ENCODE measurements around the gene RBBP8NL. TPM values are rescaled to one million over a fixed set of nuclear protein-coding genes. Genes with fewer than 3 reads are reported as not detected.
A peak's percentile ranks its signal among the peaks of the same experiment; 100 is the strongest.

Gene RBBP8NL
- total RNA-seq, 1 experiment from 2014 or later: 0.28 TPM

DNA sequence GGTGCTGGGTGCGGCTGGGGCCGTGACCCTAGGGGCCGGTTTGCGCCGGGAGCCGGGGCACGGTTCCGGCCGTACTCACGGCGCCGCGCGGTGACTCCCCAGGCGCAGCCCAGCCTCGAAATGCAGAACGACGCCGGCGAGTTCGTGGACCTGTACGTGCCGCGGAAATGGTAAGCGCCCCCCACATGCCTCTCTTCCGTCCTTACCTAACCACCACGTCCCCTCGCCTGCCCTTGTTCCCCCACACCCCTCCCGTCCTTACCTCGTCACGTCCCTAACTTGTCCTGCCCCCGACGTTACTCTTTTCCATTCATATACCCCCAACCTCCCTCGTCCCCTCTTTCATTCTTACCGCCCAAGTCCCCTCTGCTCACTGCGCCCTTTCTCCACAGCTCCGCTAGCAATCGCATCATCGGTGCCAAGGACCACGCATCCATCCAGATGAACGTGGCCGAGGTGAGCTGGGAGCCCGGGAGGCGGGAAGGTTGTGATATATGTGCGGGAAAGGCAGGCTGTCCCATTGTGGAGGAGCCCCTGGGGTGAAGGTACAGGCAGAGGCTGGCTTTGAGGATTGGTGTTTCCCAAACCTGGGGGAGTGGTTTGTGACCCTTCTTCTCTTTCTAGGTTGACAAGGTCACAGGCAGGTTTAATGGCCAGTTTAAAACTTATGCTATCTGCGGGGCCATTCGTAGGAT lies 40.0 kb downstream of the RBBP8NL start:
- Mint-ChIP-seq H3K27ac (peak overlapping the region; percentile 91 to 96 (median 92); a peak in 6 of 7 replicates), H3K4me1 (peaks cover 25 to 36% of the 10 kb centered on the region in 2 experiments), H3K9me3 (no peaks in the 10 kb centered on the region; a peak in 2 of 5 replicates), H3K4me3 (peak overlapping the region; percentile 89 to 97), H3K36me3 (ENCODE audit: insufficient read depth in 1 of 3, low read depth in 3 of 3) (peaks cover 27 to 43% (median 37%) of the 10 kb centered on the region in 3 experiments), H3K27me3 (ENCODE audit: low read depth) (peaks cover 2% of the 10 kb centered on the region; the same call in 1 of the 2 replicates)
- no peak overlapping the region for H3K4ac ChIP-seq (ENCODE audit: low read depth, low read length)
- no peaks in the 10 kb centered on the region for H3K9me3 ChIP-seq (ENCODE audit: control insufficient read depth, low read depth, low read length)
- H4K5ac ChIP-seq (ENCODE audit: insufficient read length, low read depth, low read length): no peak overlapping the region
- peak overlapping the region; percentile 52 for H3K18ac ChIP-seq (ENCODE audit: insufficient read length, low read depth, low read length)
- no peaks in the 10 kb centered on the region for H3K27me3 ChIP-seq (ENCODE audit: insufficient read depth, low read length)
- no peak overlapping the region for H2BK20ac ChIP-seq (ENCODE audit: low read depth, low read length, poor library complexity, severe bottlenecking)
- no peaks in the 10 kb centered on the region for H3K4me1 ChIP-seq (ENCODE audit: insufficient read depth, low read length)
- no peak for DNase-seq
- H3K79me2 ChIP-seq (ENCODE audit: insufficient read depth, low read length): peaks cover 10% of the 10 kb centered on the region; the same call in 1 of the 2 replicates
- H3K23ac ChIP-seq (ENCODE audit: insufficient read length, low read depth, low read length): no peak overlapping the region
- H2BK12ac ChIP-seq (ENCODE audit: insufficient read length, low read depth, low read length): no peak overlapping the region
- H4K20me1 ChIP-seq (ENCODE audit: control insufficient read depth, insufficient read depth, insufficient read length): no peaks in the 10 kb centered on the region
- WGBS (ENCODE audit: extremely low coverage, insufficient read length, low lambda C conversion rate): no CpG with 5 or more reads among the region's 47 CpGs
- H3K9ac ChIP-seq (ENCODE audit: extremely low read depth, insufficient read length, low read length): peak overlapping the region; percentile 94
- H3K4me2 ChIP-seq (ENCODE audit: insufficient read depth, insufficient read length, low read length): peak overlapping the region; percentile 89
- TF ChIP-seq, protein P1, sequence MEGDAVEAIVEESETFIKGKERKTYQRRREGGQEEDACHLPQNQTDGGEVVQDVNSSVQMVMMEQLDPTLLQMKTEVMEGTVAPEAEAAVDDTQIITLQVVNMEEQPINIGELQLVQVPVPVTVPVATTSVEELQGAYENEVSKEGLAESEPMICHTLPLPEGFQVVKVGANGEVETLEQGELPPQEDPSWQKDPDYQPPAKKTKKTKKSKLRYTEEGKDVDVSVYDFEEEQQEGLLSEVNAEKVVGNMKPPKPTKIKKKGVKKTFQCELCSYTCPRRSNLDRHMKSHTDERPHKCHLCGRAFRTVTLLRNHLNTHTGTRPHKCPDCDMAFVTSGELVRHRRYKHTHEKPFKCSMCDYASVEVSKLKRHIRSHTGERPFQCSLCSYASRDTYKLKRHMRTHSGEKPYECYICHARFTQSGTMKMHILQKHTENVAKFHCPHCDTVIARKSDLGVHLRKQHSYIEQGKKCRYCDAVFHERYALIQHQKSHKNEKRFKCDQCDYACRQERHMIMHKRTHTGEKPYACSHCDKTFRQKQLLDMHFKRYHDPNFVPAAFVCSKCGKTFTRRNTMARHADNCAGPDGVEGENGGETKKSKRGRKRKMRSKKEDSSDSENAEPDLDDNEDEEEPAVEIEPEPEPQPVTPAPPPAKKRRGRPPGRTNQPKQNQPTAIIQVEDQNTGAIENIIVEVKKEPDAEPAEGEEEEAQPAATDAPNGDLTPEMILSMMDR (conservative IDR thresholded peaks at IDR 0.05): no peak
- H2AK5ac ChIP-seq (ENCODE audit: insufficient read length, low read length): no peak overlapping the region
- no peak overlapping the region for H3K56ac ChIP-seq (ENCODE audit: insufficient read length, low read depth, low read length)
- H3K27ac ChIP-seq (ENCODE audit: insufficient read length, low read depth, low read length): no peak overlapping the region
- no peak overlapping the region for H4K8ac ChIP-seq (replicated peaks; ENCODE audit: insufficient read length, low read depth, low read length)
- H2BK5ac ChIP-seq (ENCODE audit: insufficient read length, low read length): no peak overlapping the region
- H3K14ac ChIP-seq (ENCODE audit: insufficient read depth, low read length): peak overlapping the region; percentile 74
- H4K91ac ChIP-seq (ENCODE audit: insufficient read length, low read depth, low read length): no peak overlapping the region
- no peak overlapping the region for H3T11ph ChIP-seq (ENCODE audit: low read length)
- no peak overlapping the region for H2BK120ac ChIP-seq (ENCODE audit: low read depth, low read length, poor library complexity, severe bottlenecking)
- H2BK15ac ChIP-seq (ENCODE audit: low read depth, low read length): no peak overlapping the region
- peaks cover 14% of the 10 kb centered on the region for H3K23me2 ChIP-seq (ENCODE audit: insufficient read length, low read depth, low read length, poor library complexity, severe bottlenecking)
- H2AFZ ChIP-seq (ENCODE audit: low read length): no peak overlapping the region
- H3K79me1 ChIP-seq (ENCODE audit: insufficient read depth, low read depth, low read length, poor library complexity, severe bottlenecking): peaks cover 8% of the 10 kb centered on the region

All from H9 (cell line).